HL-60 (cell line): Measurements from ENCODE around the gene GEN1.

Source experiments
- GABPA ChIP-seq: IDR thresholded peaks from 2 replicates; pipeline ENCODE4 v1.6.1; 2012; ENCODE audit warnings: low read depth
- POLR2AphosphoS5 ChIP-seq: IDR thresholded peaks from 2 replicates; pipeline ENCODE4 v1.6.1; 2012; ENCODE audit warnings: low read depth
- REST ChIP-seq: IDR thresholded peaks from 2 replicates; pipeline ENCODE4 v1.6.1; 2012; ENCODE audit warnings: low read depth; ENCODE audit not compliant: insufficient replicate concordance
- TF ChIP-seq, protein P1 (sequence below): IDR thresholded peaks from one replicate; pipeline ENCODE4 v1.5.1; 2011; ENCODE audit warnings: low read length, control low read depth, inconsistent platforms; ENCODE audit not compliant: insufficient read depth

DNA sequence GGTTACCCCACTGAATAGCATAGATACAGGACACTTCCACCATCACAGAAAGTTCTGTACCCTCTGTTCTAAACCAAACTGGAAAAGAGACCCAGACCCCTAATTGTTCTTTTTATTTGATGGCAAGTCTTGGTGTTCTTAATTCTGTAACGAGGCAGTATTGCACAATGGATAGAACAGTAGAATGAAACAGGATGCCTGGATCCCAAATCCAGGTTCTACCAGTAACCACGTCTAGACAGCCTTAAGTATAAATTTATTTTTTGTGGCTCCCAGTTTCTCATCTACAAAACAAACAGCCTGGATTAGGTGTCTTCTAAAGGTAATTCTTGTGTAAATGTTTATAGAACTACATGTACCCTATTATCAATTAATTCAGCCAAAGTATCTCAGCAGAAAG lies 24.1 kb upstream of the GEN1 start:
- TF ChIP-seq, protein P1, sequence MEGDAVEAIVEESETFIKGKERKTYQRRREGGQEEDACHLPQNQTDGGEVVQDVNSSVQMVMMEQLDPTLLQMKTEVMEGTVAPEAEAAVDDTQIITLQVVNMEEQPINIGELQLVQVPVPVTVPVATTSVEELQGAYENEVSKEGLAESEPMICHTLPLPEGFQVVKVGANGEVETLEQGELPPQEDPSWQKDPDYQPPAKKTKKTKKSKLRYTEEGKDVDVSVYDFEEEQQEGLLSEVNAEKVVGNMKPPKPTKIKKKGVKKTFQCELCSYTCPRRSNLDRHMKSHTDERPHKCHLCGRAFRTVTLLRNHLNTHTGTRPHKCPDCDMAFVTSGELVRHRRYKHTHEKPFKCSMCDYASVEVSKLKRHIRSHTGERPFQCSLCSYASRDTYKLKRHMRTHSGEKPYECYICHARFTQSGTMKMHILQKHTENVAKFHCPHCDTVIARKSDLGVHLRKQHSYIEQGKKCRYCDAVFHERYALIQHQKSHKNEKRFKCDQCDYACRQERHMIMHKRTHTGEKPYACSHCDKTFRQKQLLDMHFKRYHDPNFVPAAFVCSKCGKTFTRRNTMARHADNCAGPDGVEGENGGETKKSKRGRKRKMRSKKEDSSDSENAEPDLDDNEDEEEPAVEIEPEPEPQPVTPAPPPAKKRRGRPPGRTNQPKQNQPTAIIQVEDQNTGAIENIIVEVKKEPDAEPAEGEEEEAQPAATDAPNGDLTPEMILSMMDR, result no peak
- TF ChIP-seq POLR2AphosphoS5 (no peak), GABPA (no peak), REST (no peak)
